ENCODE data around the gene KMT2C.

KMT2C gene

GRCh38 chr7:152090747-152091146 lies 345.1 kb downstream of the KMT2C start:
- no peak for DNase-seq

- no peak for DNase-seq
Observed at GRCh38 chr7:152089183-152089582, 346.6 kb downstream of the KMT2C start.

- DNase-seq = no peak
Observed at GRCh38 chr7:152086513-152086912, 349.3 kb downstream of the KMT2C start.

- DNase-seq = no peak
Observed at GRCh38 chr7:152085131-152085530, 350.7 kb downstream of the KMT2C start.

Measured in stimulated activated CD4-positive, alpha-beta T cell treated with anti-CD3 and anti-CD28 coated beads, Interleukin-2, amount 100 ng/mL, for 48 hours (primary cell).